ENCODE data around the gene KDM3B.

Gene KDM3B

DNA sequence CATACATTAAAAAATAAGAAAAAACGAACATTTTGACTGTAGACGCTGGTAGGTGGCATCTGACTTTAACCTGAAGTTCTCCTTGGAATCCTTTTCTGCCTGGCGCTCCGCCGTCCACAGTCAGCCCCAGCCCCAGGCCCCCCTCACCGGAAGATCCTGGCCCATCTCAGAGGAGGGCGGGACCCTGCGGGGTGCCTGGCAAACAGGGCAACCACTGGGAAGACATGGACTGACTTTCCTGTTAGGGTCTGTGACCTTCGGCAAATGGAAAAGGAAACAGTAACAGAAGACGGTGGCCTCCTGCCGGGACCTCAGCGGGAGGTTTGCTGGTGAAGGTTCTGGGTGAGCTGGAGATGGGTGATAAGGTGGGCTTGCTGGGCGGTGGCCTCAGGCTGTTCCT lies 101.1 kb downstream of the KDM3B start:
- TF ChIP-seq, protein P1, sequence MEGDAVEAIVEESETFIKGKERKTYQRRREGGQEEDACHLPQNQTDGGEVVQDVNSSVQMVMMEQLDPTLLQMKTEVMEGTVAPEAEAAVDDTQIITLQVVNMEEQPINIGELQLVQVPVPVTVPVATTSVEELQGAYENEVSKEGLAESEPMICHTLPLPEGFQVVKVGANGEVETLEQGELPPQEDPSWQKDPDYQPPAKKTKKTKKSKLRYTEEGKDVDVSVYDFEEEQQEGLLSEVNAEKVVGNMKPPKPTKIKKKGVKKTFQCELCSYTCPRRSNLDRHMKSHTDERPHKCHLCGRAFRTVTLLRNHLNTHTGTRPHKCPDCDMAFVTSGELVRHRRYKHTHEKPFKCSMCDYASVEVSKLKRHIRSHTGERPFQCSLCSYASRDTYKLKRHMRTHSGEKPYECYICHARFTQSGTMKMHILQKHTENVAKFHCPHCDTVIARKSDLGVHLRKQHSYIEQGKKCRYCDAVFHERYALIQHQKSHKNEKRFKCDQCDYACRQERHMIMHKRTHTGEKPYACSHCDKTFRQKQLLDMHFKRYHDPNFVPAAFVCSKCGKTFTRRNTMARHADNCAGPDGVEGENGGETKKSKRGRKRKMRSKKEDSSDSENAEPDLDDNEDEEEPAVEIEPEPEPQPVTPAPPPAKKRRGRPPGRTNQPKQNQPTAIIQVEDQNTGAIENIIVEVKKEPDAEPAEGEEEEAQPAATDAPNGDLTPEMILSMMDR (IDR thresholded peaks at IDR 0.05; ENCODE audit: low read depth, low read length): no peak
- no peak overlapping the region for H3K4me3 ChIP-seq (ENCODE audit: low read depth, low read length)

DNA sequence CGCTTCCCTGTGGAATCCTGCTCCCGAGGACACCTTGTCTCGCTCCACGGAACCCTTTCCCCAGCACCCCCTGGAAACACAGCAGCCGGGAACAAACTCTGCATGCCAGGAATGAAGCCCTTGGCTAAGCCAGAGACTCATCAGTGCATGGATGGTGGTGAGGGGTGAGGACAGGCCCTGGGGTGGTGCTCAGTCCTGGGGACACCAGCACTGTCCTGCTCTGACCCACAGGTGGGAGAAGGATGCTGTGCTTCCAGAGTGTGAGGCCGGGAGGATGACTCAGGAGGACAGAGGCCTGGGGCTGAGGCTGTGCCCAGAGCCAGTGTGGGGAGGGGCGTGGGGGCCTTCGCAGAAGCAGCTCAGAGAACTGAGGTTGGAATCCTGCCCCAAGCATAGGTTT lies 101.6 kb downstream of the KDM3B start:
- H3K4me3 ChIP-seq (ENCODE audit: low read depth, low read length): no peak overlapping the region
- TF ChIP-seq, protein P1 (IDR thresholded peaks at IDR 0.05; ENCODE audit: low read depth, low read length): no peak

DNA sequence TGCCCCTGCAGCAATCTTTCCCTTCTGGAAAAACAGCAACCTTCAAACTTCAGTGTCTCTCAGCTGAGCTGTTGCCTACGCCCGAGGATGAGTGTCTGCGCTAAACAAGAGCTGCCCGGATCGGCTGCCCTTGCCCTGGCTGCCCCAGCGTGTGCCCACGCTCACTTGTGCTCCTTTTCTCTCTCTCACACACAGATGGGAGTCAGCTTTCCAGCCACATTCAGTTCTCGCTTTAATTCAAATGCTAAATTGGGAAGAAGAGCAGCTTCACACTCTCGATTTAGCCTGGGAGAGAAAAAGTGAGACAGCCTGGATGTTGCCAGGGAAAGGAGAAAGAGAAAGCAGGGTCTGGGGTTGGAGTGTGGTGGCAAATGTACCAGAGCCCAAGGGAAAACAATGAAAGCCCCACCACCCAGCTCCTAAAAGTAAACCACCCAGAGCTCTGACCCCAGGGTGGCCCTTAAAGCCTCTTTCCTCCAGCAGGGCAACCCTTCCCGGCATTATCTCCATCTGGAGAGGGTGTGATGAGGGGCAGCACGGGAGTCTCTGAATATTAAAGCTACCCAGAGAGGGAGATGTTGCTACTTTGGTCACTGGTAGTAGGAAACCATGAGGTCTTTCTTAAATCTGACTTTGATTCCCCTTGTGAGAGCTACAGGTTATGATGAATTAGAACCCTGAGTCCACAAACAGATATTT lies 102.9 kb downstream of the KDM3B start:
- no peak overlapping the region for H3K4me3 ChIP-seq (ENCODE audit: low read depth, low read length)
- TF ChIP-seq, protein P1 (IDR thresholded peaks at IDR 0.05; ENCODE audit: low read depth, low read length): no peak

DNA sequence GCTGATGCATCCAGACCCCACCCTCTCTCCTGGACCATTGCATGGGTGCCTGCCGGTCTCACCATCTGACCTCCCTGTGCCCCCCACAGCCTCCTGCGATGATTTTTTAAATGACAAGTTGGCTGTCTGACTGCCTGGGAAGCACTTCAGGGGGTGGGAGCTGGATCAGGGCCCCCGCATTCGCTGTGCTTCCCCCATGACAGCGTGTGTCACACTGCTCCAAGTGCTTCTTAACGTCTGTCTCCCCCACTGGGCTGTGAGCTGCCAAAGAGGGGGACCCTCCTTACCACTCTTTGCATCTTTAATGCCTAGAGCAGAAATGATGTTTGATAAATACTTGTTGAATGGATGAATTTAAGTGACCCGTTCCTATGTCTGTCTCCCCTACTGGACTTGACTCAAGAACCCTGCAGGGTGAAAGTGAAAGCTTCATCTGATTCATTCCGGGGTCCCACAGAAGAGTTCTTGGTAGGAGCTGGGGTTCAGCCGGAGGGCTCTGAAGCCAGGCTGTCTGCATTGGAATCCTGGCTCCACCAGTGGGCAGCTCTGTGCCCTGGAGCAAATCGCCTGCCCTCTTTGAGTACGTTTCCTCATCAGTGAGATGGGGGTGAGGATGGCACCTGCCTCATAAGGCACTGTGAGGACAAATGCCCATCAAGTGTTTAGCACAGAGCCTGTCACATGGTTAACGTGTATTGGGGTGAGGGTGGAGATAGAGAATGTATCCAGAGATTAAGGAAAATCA lies 105.2 kb downstream of the KDM3B start:
- no peak overlapping the region for H3K4me3 ChIP-seq (ENCODE audit: low read depth, low read length)
- TF ChIP-seq, protein P1 (IDR thresholded peaks at IDR 0.05; ENCODE audit: low read depth, low read length): no peak

DNA sequence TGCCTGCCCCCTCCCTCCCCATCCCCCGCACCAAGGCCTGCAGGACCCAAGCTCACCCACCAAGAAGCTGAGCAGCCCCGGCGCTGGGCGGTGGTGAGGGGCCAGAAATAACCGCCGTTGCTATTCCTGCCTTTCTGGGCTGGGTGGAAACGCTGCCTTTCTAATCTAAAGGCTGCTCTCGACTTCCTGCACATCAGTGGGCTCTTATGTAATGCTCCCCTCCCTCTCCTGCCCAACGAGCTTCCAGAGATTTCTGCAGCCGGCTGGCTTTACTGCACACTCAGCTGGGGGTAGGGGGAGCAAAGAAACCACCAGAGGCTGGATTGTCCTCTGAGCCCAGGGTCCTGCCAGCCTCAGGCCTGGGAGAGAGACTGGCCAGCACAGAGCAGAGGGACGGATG lies 105.9 kb downstream of the KDM3B start:
- no peak overlapping the region for H3K4me3 ChIP-seq (ENCODE audit: low read depth, low read length)
- TF ChIP-seq, protein P1 (IDR thresholded peaks at IDR 0.05; ENCODE audit: low read depth, low read length): no peak

DNA sequence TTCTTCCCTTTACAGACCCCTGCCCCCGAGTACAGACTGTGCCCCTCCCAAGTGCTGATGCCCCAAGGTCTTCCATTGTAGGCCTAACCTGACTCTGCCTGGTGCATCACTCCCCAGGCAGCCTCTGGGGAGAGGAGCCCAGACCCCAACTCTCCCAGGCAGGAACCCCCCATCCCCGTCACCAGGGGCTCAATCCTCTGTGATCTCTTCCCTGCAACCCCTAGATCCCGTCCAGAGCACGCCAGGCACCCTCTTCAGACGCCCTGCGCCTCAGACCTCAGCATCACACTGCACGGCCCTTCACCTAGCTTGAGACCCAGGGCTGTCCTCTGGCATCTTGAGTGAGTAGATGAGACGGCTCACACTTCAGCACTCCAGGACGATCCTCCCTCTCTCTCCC lies 106.4 kb downstream of the KDM3B start:
- TF ChIP-seq, protein P1 (IDR thresholded peaks at IDR 0.05; ENCODE audit: low read depth, low read length): no peak
- H3K4me3 ChIP-seq (ENCODE audit: low read depth, low read length): no peak overlapping the region

DNA sequence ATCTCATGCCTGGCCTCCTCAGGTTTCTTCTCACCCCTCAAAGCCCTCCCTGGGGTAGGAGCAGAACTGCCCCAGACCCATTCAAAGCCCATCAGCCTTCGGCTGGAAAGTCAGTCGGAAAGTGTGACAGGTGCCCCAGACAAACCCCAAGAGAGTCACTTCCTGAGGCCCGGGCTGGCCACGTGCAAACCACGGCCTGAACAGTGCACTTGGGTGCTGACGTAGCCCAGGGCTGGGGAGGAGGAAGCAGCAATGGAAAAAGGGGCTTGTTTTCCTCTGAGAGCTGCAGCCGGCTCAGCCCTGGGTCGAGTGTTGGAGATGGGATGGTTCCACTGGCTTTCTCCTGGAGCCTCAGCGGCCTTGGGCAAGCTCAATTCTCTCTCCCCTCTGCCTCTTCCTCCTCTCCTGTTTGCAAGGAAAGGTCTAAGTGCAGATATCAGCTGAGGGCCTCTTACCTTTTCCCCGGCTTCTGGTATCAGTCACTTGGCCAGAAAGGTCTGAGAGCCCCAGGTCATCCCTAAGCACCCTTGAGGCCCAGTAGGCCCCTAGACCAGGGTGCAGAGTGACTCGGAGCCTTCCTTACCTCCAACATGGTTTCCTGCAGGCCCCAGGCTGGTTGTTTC lies 106.9 kb downstream of the KDM3B start:
- H3K4me3 ChIP-seq (ENCODE audit: low read depth, low read length): no peak overlapping the region
- TF ChIP-seq, protein P1 (IDR thresholded peaks at IDR 0.05; ENCODE audit: low read depth, low read length): no peak

Measured in WI38 (cell line).